Osteoblast (primary cell): ENCODE data around the gene MB21D2. TPM values are rescaled to one million over a fixed set of nuclear protein-coding genes. Genes with fewer than 3 reads are reported as not detected.

Experiments used
- DNase-seq: peaks from one replicate; pipeline ENCODE4 v3.0.0; 2011; ENCODE audit warnings: low spot score, mixed read lengths; ENCODE audit not compliant: insufficient read length; ENCODE audit errors: missing footprints
- H2AFZ ChIP-seq: 2 replicates; pipeline ENCODE4 v1.6.0; 2011; ENCODE audit warnings: mild to moderate bottlenecking, low read length
- H3K27ac ChIP-seq: 2 replicates; pipeline ENCODE4 v1.5.1; 2011; ENCODE audit warnings: mild to moderate bottlenecking, low read depth, low read length, moderate library complexity
- H3K27me3 ChIP-seq: 2 replicates; pipeline ENCODE4 v1.6.0; 2012; ENCODE audit warnings: mild to moderate bottlenecking, control low read depth, inconsistent platforms, low read length, moderate library complexity; ENCODE audit not compliant: insufficient read depth
- H3K36me3 ChIP-seq: 2 replicates; pipeline ENCODE4 v1.5.1; 2011; ENCODE audit warnings: mild to moderate bottlenecking, low read length, control low read depth, moderate library complexity; ENCODE audit not compliant: insufficient read depth
- H3K4me1 ChIP-seq: 2 replicates; pipeline ENCODE4 v1.5.1; 2011; ENCODE audit warnings: mild to moderate bottlenecking, low read length, control low read depth, moderate library complexity; ENCODE audit not compliant: insufficient read depth
- H3K4me2 ChIP-seq: 2 replicates; pipeline ENCODE4 v1.6.0; 2011; ENCODE audit warnings: mild to moderate bottlenecking, low read length; ENCODE audit not compliant: insufficient read depth
- H3K4me3 ChIP-seq: fragments of 200-600 bp; sonication (generic); 3 replicates; pipeline ENCODE4 v1.5.1; 2012; ENCODE audit warnings: mild to moderate bottlenecking, low read length, inconsistent platforms; ENCODE audit not compliant: insufficient read depth
- H3K79me2 ChIP-seq: 2 replicates; pipeline ENCODE4 v1.6.0; 2012; ENCODE audit warnings: mild to moderate bottlenecking, low read length, control low read depth, inconsistent platforms; ENCODE audit not compliant: insufficient read depth
- H3K9me3 ChIP-seq: 2 replicates; pipeline ENCODE4 v1.5.1; 2011; ENCODE audit warnings: low read depth, low read length, control low read depth
- H4K20me1 ChIP-seq: 2 replicates; pipeline ENCODE4 v1.6.0; 2012; ENCODE audit warnings: mild to moderate bottlenecking, low read length, control low read depth; ENCODE audit not compliant: insufficient read depth
- CTCF ChIP-seq: IDR thresholded peaks from 2 replicates; pipeline ENCODE4 v1.5.1; 2011; ENCODE audit warnings: mild to moderate bottlenecking, low read depth, low read length, moderate library complexity; ENCODE audit errors: extremely low read depth
- total RNA-seq: library from RNA; depleted of rRNA; stranded (reverse); fragments of >200 nt; gene quantifications from 2 replicates; pipeline ENCODE4 v1.2.3, GENCODE V29; 2012

MB21D2 gene
- total RNA-seq, 1 donor: 6.5 TPM

- H3K9me3 ChIP-seq: no peaks in the 10 kb centered on the region
- H3K4me3 ChIP-seq: no peak overlapping the region
- DNase-seq: no peak
- peaks cover 55% of the 10 kb centered on the region for H3K79me2 ChIP-seq
- peak; percentile 43 for TF ChIP-seq CTCF
- no peaks in the 10 kb centered on the region for H3K36me3 ChIP-seq
- peaks cover 14% of the 10 kb centered on the region for H3K4me1 ChIP-seq
- no peak overlapping the region for H3K4me2 ChIP-seq
- no peaks in the 10 kb centered on the region for H3K27me3 ChIP-seq
- no peak overlapping the region for H3K27ac ChIP-seq
- peaks cover 23% of the 10 kb centered on the region for H4K20me1 ChIP-seq
- no peak overlapping the region for H2AFZ ChIP-seq
Measured at GRCh38 chr3:192915304-192915703, 2.4 kb downstream of the MB21D2 start.

- Histone ChIP-seq H3K79me2 (peaks cover 57% of the 10 kb centered on the region), H4K20me1 (peaks cover 23% of the 10 kb centered on the region), H2AFZ (no peak overlapping the region), H3K4me1 (peaks cover 14% of the 10 kb centered on the region), H3K4me2 (no peak overlapping the region), H3K9me3 (no peaks in the 10 kb centered on the region), H3K27ac (no peak overlapping the region), H3K36me3 (no peaks in the 10 kb centered on the region), H3K27me3 (no peaks in the 10 kb centered on the region), H3K4me3 (no peak overlapping the region)
- DNase-seq: no peak
- TF ChIP-seq CTCF: no peak
Measured at GRCh38 chr3:192914848-192915247, 2.8 kb downstream of the MB21D2 start.

DNA sequence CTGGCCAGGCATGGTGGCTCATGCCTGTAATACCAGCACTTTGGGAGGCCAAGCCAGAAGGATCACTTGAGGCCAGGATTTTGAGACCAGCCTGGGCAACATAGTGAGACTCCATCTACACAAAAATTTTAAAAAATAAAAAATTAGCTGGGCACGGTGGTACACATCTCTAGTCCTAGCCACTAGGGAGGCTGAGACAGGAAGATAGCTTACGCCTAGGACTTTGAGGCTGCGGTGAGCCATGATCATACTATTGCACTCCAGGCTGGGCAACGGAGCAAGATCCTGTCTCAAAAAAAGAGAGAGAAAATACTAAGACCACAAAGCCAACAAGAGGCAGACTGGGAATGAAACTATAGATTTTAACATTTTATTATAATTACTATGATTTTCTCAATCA, 4.1 kb downstream of the MB21D2 start:
- Histone ChIP-seq H4K20me1 (peaks cover 23% of the 10 kb centered on the region), H3K9me3 (no peaks in the 10 kb centered on the region), H3K79me2 (peaks cover 57% of the 10 kb centered on the region)

DNA sequence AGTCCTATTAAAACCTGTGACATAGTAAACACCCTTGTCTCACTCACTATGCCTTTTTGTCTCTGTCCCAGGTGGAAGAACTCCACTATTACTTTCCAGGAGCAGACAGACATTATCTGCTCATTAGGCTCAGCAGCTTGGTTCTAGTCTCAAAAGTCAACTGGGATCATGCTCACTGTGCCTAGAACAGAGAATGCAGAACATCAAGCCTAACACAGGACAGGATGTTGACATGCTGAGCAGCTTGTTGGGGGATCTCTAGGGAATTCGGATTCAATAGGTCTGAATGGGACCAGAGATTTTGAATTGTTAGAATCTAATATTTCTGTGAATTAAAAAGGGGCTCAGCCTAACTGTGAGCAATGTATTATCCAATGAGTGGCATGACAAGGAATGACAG, 6.4 kb downstream of the MB21D2 start:
- TF ChIP-seq CTCF: no peak
- no peak for DNase-seq
- Histone ChIP-seq H3K4me3 (no peak overlapping the region), H4K20me1 (peaks cover 24% of the 10 kb centered on the region), H3K79me2 (peaks cover 65% of the 10 kb centered on the region), H3K4me1 (peaks cover 6% of the 10 kb centered on the region), H3K9me3 (no peaks in the 10 kb centered on the region), H3K27ac (no peak overlapping the region), H3K4me2 (no peak overlapping the region), H3K36me3 (no peaks in the 10 kb centered on the region), H2AFZ (no peak overlapping the region), H3K27me3 (no peaks in the 10 kb centered on the region)

More for the DNA sequence above, 4.1 kb downstream of the MB21D2 start:
- DNase-seq: no peak
- no peaks in the 10 kb centered on the region for H3K27me3 ChIP-seq
- no peak overlapping the region for H3K27ac ChIP-seq
- TF ChIP-seq CTCF: no peak
- no peak overlapping the region for H3K4me3 ChIP-seq
- peaks cover 14% of the 10 kb centered on the region for H3K4me1 ChIP-seq
- no peak overlapping the region for H2AFZ ChIP-seq
- H3K36me3 ChIP-seq: no peaks in the 10 kb centered on the region
- no peak overlapping the region for H3K4me2 ChIP-seq
